ENCODE results near the gene CACNA1B. TPM values are rescaled to one million over a fixed set of nuclear protein-coding genes. Genes with fewer than 3 reads are reported as not detected.

The CACNA1B gene
- total RNA-seq, 1 donor from 2014 or later: 0.13 TPM

DNA sequence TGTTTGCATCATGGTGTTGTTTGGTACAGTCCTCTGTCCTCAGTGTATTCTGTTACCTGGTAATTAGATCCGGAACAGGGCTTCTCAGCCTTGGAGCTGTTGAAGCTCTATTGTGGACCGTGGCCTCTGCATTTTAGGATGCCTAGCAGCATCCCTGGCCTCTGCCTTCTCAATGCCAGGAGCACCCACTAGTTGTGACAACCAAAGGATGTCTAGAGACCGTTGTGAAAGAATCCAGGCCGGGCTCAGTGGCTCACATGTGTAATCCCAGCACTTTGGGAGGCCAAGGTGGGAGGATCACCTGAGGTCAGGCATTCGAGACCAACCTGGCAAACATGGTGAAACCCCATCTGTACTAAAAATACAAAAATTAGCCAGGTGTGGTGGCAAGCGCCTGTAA, 159.6 kb downstream of the CACNA1B start:
- H3K27me3 Mint-ChIP-seq (ENCODE audit: unreplicated experiment): peaks cover 14% of the 10 kb centered on the region
- no peaks in the 10 kb centered on the region for H3K36me3 Mint-ChIP-seq (ENCODE audit: unreplicated experiment)
- TF ChIP-seq, protein P1, sequence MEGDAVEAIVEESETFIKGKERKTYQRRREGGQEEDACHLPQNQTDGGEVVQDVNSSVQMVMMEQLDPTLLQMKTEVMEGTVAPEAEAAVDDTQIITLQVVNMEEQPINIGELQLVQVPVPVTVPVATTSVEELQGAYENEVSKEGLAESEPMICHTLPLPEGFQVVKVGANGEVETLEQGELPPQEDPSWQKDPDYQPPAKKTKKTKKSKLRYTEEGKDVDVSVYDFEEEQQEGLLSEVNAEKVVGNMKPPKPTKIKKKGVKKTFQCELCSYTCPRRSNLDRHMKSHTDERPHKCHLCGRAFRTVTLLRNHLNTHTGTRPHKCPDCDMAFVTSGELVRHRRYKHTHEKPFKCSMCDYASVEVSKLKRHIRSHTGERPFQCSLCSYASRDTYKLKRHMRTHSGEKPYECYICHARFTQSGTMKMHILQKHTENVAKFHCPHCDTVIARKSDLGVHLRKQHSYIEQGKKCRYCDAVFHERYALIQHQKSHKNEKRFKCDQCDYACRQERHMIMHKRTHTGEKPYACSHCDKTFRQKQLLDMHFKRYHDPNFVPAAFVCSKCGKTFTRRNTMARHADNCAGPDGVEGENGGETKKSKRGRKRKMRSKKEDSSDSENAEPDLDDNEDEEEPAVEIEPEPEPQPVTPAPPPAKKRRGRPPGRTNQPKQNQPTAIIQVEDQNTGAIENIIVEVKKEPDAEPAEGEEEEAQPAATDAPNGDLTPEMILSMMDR (IDR thresholded peaks at IDR 0.05): no peak
- H3K9me3 Mint-ChIP-seq (ENCODE audit: unreplicated experiment): peaks cover 4% of the 10 kb centered on the region
- DNase-seq (ENCODE audit: extremely low spot score, unreplicated experiment): peak; percentile 60
- H3K4me3 Mint-ChIP-seq (ENCODE audit: unreplicated experiment): no peak overlapping the region
- H3K4me1 Mint-ChIP-seq (ENCODE audit: unreplicated experiment): no peaks in the 10 kb centered on the region
- no peak overlapping the region for H3K27ac Mint-ChIP-seq (ENCODE audit: unreplicated experiment)

DNA sequence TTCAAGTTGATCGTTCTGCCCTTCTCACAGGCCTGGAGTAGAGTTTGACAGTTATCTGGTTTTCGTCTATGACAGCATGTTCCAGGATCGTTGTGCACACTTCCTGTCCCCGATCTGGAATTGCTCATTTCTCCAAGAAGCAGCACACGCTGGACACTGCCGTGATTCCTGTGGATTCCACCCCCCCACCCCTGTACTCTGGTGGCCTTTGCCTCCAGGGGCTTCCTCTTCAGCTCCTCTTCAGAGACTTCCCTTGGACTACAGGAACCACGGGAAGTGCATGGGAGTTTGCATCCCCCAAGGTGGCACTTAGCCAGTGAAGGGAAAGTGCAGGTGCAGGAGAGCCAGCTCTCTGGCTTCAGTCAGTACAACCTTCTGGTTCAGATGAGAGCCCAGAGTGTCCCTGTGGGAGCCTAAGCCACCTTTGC, 160.7 kb downstream of the CACNA1B start:
- peak; percentile 71 for DNase-seq (ENCODE audit: extremely low spot score, unreplicated experiment)

DNA sequence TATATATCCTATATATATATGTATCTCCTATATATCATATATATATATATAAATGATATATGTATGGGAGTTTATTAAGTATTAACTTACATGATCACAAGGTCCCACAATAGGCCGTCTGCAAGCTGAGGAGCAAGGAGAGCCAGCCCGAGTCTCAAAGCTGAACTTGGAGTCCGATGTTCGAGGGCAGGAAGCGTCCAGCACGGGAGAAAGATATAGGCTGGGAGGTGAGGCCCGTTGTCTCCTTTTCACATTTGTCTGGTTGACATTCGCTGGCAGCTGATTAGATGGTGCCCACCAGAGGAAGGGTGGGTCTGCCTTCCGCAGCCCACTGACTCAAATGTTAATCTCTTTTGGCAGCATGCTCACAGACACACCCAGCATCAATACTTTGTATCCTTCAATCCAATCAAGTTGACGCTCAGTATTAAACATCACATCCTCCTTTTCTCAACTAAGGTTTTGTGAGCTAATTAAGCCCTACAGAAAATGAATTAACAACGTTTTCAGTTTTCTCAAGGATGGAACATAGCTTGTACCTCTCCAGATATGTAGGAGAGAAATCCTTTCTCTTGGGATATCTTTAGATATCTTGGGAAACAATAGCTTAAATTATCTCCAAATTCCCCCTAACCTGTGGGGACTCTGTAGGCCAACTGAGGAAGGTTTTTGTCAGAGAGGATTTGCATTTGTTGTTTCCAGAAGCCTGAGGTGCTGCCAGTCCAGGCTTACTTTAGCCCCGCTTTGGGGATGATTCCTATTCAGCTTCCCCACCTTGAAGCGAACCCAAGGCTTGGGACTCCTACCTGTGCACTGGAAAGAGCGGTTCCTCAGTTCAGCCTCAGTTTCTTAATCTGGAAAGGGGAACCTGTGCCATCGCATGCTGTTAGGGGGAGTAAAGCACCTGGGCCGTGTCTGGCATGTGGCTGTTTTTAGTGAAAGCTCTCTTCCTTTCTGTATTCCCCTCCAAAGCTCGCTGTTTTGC, 163.2 kb downstream of the CACNA1B start:
- no peaks in the 10 kb centered on the region for H3K4me1 Mint-ChIP-seq (ENCODE audit: unreplicated experiment)
- DNase-seq (ENCODE audit: extremely low spot score, unreplicated experiment): no peak
- no peak overlapping the region for H3K4me3 Mint-ChIP-seq (ENCODE audit: unreplicated experiment)
- H3K9me3 Mint-ChIP-seq (ENCODE audit: unreplicated experiment): no peaks in the 10 kb centered on the region
- no peaks in the 10 kb centered on the region for H3K36me3 Mint-ChIP-seq (ENCODE audit: unreplicated experiment)
- H3K27me3 Mint-ChIP-seq (ENCODE audit: unreplicated experiment): no peaks in the 10 kb centered on the region
- TF ChIP-seq, protein P1 (IDR thresholded peaks at IDR 0.05): no peak
- H3K27ac Mint-ChIP-seq (ENCODE audit: unreplicated experiment): no peak overlapping the region

More for the DNA sequence above, 160.7 kb downstream of the CACNA1B start:
- Mint-ChIP-seq H3K4me1 (ENCODE audit: unreplicated experiment) (no peaks in the 10 kb centered on the region), H3K27me3 (ENCODE audit: unreplicated experiment) (peaks cover 2% of the 10 kb centered on the region), H3K27ac (ENCODE audit: unreplicated experiment) (no peak overlapping the region), H3K9me3 (ENCODE audit: unreplicated experiment) (no peaks in the 10 kb centered on the region), H3K36me3 (ENCODE audit: unreplicated experiment) (no peaks in the 10 kb centered on the region), H3K4me3 (ENCODE audit: unreplicated experiment) (no peak overlapping the region)
- TF ChIP-seq, protein P1 (IDR thresholded peaks at IDR 0.05): no peak

DNA sequence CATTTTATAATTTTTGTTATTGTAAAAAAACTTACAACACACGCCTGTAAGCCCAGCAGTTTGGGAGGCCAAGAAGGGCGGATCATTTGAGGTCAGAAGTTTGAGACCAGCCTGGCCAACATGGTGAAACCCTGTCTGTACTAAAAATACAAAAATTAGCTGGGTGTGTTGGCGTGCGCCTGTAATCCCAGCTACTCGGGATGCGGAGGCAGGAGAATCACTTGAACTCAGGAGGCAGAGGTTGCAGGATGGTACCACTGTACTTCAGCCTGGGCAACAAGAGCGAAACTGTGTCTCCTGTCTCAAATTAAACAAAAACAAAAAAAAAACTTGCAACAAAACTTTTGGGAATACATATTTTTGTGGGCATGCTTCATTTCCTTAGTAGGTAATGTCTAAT, 164.6 kb downstream of the CACNA1B start:
- H3K4me1 Mint-ChIP-seq (ENCODE audit: unreplicated experiment): no peaks in the 10 kb centered on the region
- DNase-seq (ENCODE audit: extremely low spot score, unreplicated experiment): no peak
- TF ChIP-seq, protein P1 (IDR thresholded peaks at IDR 0.05): no peak
- H3K9me3 Mint-ChIP-seq (ENCODE audit: unreplicated experiment): no peaks in the 10 kb centered on the region
- H3K27ac Mint-ChIP-seq (ENCODE audit: unreplicated experiment): no peak overlapping the region
- no peaks in the 10 kb centered on the region for H3K27me3 Mint-ChIP-seq (ENCODE audit: unreplicated experiment)
- H3K4me3 Mint-ChIP-seq (ENCODE audit: unreplicated experiment): no peak overlapping the region
- H3K36me3 Mint-ChIP-seq (ENCODE audit: unreplicated experiment): no peaks in the 10 kb centered on the region

DNA sequence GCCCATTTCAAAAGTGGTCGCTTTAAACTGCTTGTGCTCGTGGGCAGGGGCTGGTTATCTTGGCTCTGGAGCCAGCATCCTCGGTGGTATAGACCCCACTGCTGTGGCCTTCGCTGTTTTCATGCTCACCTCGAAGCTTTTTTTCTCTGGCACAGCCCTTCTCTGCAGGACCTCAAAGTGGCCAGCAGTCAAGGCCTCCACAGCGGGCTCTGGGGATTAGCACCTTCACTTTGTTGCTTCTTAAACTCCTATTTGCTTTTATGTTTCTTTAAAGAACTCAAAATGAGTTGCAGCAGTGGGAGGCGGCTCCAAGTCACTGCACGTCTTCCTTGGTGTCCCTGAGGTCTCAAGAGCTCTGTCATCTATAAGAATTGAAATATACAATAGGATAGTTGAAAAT, 165.1 kb downstream of the CACNA1B start:
- Mint-ChIP-seq H3K27me3 (ENCODE audit: unreplicated experiment) (no peaks in the 10 kb centered on the region), H3K27ac (ENCODE audit: unreplicated experiment) (no peak overlapping the region), H3K4me1 (ENCODE audit: unreplicated experiment) (no peaks in the 10 kb centered on the region), H3K4me3 (ENCODE audit: unreplicated experiment) (no peak overlapping the region), H3K36me3 (ENCODE audit: unreplicated experiment) (no peaks in the 10 kb centered on the region), H3K9me3 (ENCODE audit: unreplicated experiment) (no peaks in the 10 kb centered on the region)
- TF ChIP-seq, protein P1 (IDR thresholded peaks at IDR 0.05): no peak
- peak; percentile 53 for DNase-seq (ENCODE audit: extremely low spot score, unreplicated experiment)

All from osteocyte (in vitro differentiated cells).